ENCODE results near the gene ARHGAP44.

GRCh38 chr17:12826431-12826830 lies 37.1 kb downstream of the ARHGAP44 start:
- no peak for TF ChIP-seq ZNF248 (tag by site-specific recombination; IDR thresholded peaks at IDR 0.05)
- TF ChIP-seq CTCF (tag by site-specific recombination; IDR thresholded peaks at IDR 0.05) = no peak

Measured in HEK293 (cell line).